ENCODE results near the gene PCA3. TPM values are rescaled to one million over a fixed set of nuclear protein-coding genes. Genes with fewer than 3 reads are reported as not detected.

Gene PCA3
- total RNA-seq, 2 experiments from 2014 or later = not detected

DNA sequence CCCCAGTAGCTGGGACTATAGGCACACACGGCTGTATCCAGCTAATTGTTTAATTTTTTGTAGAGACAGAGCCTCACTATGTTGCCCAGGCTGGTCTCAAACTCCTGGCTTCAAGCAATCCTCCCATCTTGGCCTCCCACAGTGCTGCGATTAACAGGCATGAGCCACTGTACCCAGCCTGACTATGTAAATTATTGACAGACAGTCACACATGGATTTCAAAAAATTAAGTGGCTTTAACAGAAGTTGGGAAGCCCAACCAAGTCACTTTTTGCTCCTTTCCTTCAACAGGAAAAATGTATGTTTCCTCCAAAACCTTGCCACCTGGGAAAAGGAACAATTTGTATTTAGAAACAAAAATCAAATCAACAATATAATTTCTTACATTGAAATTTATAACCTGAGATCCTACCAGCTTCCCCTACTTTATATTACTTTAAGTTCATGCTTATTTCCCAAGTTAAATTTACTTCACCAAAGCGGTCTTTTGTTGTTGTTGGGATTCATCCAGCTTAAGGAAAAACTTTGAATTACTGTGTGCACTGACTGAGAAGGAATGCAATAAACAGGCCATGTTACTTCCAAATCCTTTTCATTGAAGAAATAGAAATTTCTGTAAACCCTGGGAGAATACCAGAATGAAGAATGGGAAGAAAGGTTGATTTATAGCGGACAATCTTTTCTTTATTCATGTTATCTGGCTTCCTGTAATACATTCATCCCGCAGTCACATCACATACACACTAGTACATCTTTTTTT, 8.6 kb downstream of the PCA3 start:
- POLR2A ChIA-PET = no interaction called here
- no peaks in the 10 kb centered on the region for H3K36me3 Mint-ChIP-seq (ENCODE audit: low read depth)
- H3K4me3 Mint-ChIP-seq = no peak overlapping the region
- no peak overlapping the region for H3K27ac Mint-ChIP-seq
- no peaks in the 10 kb centered on the region for H3K9me3 Mint-ChIP-seq
- no peak for DNase-seq
- CTCF ChIA-PET = no interaction called here
- peaks cover 3% of the 10 kb centered on the region for H3K27me3 Mint-ChIP-seq
- H3K4me1 Mint-ChIP-seq = peaks cover 6% of the 10 kb centered on the region

DNA sequence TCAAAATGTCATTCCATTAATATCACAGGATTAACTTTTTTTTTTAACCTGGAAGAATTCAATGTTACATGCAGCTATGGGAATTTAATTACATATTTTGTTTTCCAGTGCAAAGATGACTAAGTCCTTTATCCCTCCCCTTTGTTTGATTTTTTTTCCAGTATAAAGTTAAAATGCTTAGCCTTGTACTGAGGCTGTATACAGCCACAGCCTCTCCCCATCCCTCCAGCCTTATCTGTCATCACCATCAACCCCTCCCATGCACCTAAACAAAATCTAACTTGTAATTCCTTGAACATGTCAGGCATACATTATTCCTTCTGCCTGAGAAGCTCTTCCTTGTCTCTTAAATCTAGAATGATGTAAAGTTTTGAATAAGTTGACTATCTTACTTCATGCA, 20.6 kb downstream of the PCA3 start:
- Mint-ChIP-seq H3K27ac (no peak overlapping the region), H3K27me3 (peaks cover 7% of the 10 kb centered on the region), H3K4me1 (no peaks in the 10 kb centered on the region), H3K36me3 (ENCODE audit: low read depth) (no peaks in the 10 kb centered on the region), H3K9me3 (no peaks in the 10 kb centered on the region), H3K4me3 (no peak overlapping the region)
- CTCF ChIA-PET = no interaction called here
- POLR2A ChIA-PET = no interaction called here
- no peak for DNase-seq

DNA sequence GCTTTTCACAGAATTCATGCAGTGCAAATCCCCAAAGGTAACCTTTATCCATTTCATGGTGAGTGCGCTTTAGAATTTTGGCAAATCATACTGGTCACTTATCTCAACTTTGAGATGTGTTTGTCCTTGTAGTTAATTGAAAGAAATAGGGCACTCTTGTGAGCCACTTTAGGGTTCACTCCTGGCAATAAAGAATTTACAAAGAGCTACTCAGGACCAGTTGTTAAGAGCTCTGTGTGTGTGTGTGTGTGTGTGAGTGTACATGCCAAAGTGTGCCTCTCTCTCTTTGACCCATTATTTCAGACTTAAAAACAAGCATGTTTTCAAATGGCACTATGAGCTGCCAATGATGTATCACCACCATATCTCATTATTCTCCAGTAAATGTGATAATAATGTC, 21.3 kb downstream of the PCA3 start:
- ChIA-PET POLR2A (no interaction called here), CTCF (no interaction called here)
- no peak for DNase-seq
- Mint-ChIP-seq H3K4me3 (no peak overlapping the region), H3K4me1 (no peaks in the 10 kb centered on the region), H3K27ac (no peak overlapping the region), H3K36me3 (ENCODE audit: low read depth) (no peaks in the 10 kb centered on the region), H3K27me3 (peaks cover 7% of the 10 kb centered on the region), H3K9me3 (no peaks in the 10 kb centered on the region)

DNA sequence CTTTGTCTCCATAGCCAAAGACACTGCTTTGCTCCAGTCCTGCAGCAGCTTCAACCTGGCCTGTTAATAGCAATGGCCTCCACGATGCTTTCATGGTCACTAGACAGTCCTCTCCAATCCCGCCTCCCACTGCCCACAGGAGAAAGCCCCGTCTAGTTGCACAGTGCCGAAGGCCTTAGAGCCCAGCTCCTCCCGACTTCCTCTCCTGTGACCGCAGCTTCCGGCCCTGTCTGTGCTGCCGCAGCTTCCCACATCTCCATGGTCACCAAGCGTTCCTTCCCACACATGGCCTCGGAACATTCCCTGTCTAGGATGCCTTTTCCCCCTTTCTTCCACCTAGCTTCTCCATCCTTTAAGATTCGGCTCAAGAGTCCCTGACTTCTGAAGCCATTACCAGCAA, 23.4 kb downstream of the PCA3 start:
- no peak for DNase-seq
- peaks cover 7% of the 10 kb centered on the region for H3K27me3 Mint-ChIP-seq
- POLR2A ChIA-PET = no interaction called here
- H3K4me3 Mint-ChIP-seq = no peak overlapping the region
- H3K36me3 Mint-ChIP-seq (ENCODE audit: low read depth) = no peaks in the 10 kb centered on the region
- CTCF ChIA-PET = interaction anchor here (0.9 kb wide), 1 partner anchor 41 kb away, joined by 6 read pairs; no protein-coding TSS in a partner anchor
- H3K27ac Mint-ChIP-seq = no peak overlapping the region
- no peaks in the 10 kb centered on the region for H3K9me3 Mint-ChIP-seq
- H3K4me1 Mint-ChIP-seq = no peaks in the 10 kb centered on the region

DNA sequence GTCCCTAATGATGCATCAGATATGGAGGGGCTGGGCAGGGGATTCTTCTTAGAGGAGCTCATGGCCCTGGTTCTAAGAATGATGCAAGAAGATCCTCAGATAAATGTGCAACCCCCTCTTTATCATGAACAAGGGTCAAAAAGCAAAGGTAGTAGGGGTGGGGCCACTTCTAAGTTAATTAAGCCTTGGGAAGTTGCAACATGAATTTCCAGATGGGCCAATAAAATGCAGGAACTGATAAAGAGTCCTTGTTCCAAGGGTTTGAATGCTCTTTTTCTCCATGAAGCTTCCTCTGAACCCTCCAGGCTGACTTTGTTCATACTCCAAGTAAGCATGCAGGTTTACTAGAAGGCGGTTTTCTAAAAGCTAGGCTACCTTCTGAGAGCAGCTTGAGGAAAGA, 25.6 kb downstream of the PCA3 start:
- CTCF ChIA-PET = no interaction called here
- DNase-seq = no peak
- Mint-ChIP-seq H3K9me3 (no peaks in the 10 kb centered on the region), H3K4me3 (no peak overlapping the region), H3K4me1 (no peaks in the 10 kb centered on the region), H3K36me3 (ENCODE audit: low read depth) (no peaks in the 10 kb centered on the region), H3K27me3 (peaks cover 7% of the 10 kb centered on the region), H3K27ac (no peak overlapping the region)
- POLR2A ChIA-PET = no interaction called here

DNA sequence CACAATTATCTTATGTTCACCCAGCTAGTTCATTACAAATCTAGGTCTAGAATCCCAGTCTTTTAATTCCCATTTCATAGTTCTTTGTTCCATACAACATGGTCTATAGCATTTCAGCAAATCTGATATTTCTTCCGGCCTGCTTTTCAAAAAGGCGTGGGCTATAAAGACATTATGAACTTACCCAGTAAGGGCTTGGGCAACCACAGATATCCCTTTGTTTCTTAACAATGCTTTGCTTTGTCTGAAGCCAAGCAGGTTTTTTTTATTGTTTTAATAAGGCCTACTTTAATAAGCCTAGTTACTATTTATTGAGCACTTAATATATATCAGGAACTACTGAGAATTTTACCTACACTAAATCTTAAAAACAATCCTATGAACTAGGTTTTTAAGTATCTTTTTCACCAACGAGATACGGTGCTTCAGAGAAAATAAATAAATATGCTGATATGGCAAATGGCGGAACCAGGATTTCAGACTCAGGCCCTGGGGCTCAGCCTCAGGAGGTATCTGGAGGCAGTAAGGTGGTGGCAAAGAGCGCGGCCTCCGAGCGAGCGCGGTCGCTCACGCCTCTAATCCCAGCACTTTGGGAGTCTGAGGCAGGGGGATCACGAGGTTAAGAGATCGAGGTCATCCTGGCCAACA, 29.7 kb downstream of the PCA3 start:
- DNase-seq = no peak
- Mint-ChIP-seq H3K4me3 (no peak overlapping the region), H3K27me3 (peaks cover 3% of the 10 kb centered on the region), H3K27ac (no peak overlapping the region), H3K36me3 (ENCODE audit: low read depth) (no peaks in the 10 kb centered on the region), H3K4me1 (no peaks in the 10 kb centered on the region), H3K9me3 (no peaks in the 10 kb centered on the region)
- POLR2A ChIA-PET = no interaction called here
- CTCF ChIA-PET = no interaction called here

DNA sequence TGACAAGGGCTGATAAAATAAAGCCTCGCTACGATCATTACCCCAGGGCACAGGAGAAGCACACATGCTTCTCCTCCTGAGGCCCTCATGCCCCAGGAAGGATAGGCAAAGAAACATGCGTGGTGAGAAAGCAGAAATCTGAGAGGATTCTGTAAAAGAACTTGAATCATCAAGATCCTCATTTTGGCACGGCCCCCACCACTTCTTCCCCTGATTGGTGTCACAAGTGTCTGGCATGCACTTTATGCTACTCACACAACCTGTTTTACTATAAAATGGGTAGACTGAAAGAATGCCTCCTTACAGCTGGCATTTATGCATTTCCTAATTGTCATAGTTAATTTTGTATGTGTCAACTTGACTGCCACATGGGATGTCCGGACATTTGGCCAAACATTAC, 32.1 kb downstream of the PCA3 start:
- CTCF ChIA-PET = no interaction called here
- Mint-ChIP-seq H3K27me3 (peaks cover 6% of the 10 kb centered on the region), H3K4me1 (no peaks in the 10 kb centered on the region)

DNA sequence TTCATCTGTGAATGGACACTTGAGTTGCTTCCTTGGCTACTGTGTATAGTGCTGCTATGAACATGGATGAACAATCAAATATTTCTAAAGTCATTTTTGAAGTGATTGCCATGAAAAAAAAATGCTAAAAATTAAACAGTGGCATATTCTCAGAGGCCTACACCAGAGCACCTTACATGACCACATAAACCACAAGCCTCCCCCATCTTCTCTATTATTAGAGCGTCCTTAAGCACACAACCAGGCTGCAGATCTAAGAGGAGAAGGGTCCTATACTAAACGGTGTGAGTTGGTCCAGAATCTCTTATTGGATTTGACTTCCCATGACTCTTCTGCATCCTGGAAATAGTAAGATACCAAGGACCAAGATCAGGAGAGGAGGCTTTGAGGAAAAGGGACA, 34.3 kb downstream of the PCA3 start:
- Mint-ChIP-seq H3K27me3 (peaks cover 6% of the 10 kb centered on the region), H3K9me3 (no peaks in the 10 kb centered on the region), H3K4me3 (no peak overlapping the region), H3K4me1 (no peaks in the 10 kb centered on the region), H3K36me3 (ENCODE audit: low read depth) (no peaks in the 10 kb centered on the region), H3K27ac (no peak overlapping the region)
- CTCF ChIA-PET = no interaction called here
- POLR2A ChIA-PET = no interaction called here
- no peak for DNase-seq

More for the DNA sequence above, 32.1 kb downstream of the PCA3 start:
- no peak for DNase-seq
- Mint-ChIP-seq H3K9me3 (no peaks in the 10 kb centered on the region), H3K4me3 (no peak overlapping the region), H3K36me3 (ENCODE audit: low read depth) (no peaks in the 10 kb centered on the region), H3K27ac (no peak overlapping the region)
- POLR2A ChIA-PET = no interaction called here

DNA sequence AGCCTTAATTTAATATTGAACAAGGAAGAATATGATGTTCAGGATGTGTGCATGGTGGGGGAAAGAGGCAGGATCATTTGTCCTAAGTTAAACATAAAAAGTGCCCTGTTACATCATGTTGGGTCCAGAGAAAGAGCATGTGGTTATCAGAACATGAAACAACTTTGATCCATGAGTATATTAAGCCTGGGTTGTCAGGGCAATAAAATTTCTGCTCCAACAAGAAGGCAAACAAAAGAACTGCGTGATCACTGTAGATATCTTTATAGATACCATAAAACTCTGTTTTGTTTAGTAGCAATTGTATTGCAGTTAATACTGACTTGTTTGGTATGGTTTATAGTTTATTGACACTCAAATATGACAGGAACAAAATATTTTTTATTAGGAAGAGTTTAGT, 35.2 kb downstream of the PCA3 start:
- no peak overlapping the region for H3K4me3 Mint-ChIP-seq
- H3K4me1 Mint-ChIP-seq = no peaks in the 10 kb centered on the region
- ChIA-PET CTCF (no interaction called here), POLR2A (no interaction called here)
- H3K36me3 Mint-ChIP-seq (ENCODE audit: low read depth) = no peaks in the 10 kb centered on the region
- no peaks in the 10 kb centered on the region for H3K9me3 Mint-ChIP-seq
- H3K27me3 Mint-ChIP-seq = peaks cover 6% of the 10 kb centered on the region
- DNase-seq = no peak
- H3K27ac Mint-ChIP-seq = no peak overlapping the region

DNA sequence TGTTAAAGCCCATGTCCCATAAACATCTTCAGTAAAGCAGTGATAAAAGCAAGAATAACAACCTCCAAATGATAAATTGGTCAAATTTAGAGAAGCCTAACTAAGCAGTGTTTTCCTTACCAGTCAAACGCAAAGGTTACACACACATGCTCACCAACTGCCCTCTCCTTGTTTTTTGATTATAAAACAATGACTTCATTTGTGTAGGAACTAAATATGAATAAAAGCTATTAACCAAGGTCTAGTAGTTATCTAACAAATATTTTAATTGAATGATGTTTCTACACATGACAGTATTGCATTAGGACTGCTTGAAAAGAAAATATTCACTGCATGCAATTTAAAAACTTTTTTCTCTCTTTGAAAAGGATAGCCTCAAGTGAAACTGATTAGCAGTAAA, 36.7 kb downstream of the PCA3 start:
- no peak overlapping the region for H3K4me3 Mint-ChIP-seq

DNA sequence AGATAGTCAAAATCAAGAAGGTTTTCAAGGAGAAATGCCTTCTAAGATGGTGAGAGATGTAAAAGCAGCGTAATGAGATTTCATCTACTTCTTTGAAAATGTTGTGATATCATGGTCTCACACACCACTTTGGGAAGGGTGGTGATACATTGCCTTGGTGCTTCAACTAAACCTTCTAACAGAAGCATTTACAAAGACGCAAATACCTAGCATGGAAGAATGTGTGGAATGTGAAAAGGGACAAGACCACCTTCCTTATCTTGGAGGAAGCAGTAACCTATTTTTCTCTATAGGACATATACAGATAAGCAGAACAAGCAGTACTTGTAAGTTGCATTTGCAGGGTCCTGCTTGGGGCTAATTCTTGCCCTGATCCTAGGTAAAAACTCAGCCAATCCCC, 38.8 kb downstream of the PCA3 start:
- Mint-ChIP-seq H3K27me3 (peaks cover 3% of the 10 kb centered on the region), H3K4me1 (no peaks in the 10 kb centered on the region), H3K4me3 (no peak overlapping the region), H3K36me3 (ENCODE audit: low read depth) (no peaks in the 10 kb centered on the region), H3K9me3 (no peaks in the 10 kb centered on the region), H3K27ac (no peak overlapping the region)
- ChIA-PET CTCF (no interaction called here), POLR2A (no interaction called here)
- DNase-seq = no peak

More for the DNA sequence above, 36.7 kb downstream of the PCA3 start:
- H3K27me3 Mint-ChIP-seq = peaks cover 6% of the 10 kb centered on the region
- no peak for DNase-seq
- no peaks in the 10 kb centered on the region for H3K4me1 Mint-ChIP-seq
- no peaks in the 10 kb centered on the region for H3K9me3 Mint-ChIP-seq
- ChIA-PET CTCF (no interaction called here), POLR2A (no interaction called here)
- H3K36me3 Mint-ChIP-seq (ENCODE audit: low read depth) = no peaks in the 10 kb centered on the region
- H3K27ac Mint-ChIP-seq = no peak overlapping the region

DNA sequence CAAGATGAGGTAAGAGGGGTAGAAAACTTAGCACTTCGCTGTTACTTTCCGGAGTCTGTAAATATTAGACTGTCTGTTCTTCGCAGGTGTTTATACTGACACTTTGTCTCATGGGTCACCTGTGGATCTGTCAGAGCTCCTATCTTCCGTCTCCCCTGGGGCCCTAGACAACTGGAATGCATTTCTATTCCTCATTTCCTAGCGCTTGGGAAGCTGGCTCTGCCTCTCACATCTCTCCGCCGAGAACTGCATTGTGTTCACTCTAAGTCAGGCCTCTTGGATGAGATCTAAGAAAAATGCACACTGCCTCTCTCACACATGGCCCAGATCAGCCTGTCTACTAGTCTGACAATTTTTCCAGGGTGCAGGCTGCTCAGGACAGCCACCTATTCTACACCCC, 39.5 kb downstream of the PCA3 start:
- Mint-ChIP-seq H3K36me3 (ENCODE audit: low read depth) (no peaks in the 10 kb centered on the region), H3K4me3 (no peak overlapping the region), H3K27ac (no peak overlapping the region), H3K9me3 (no peaks in the 10 kb centered on the region), H3K27me3 (peaks cover 3% of the 10 kb centered on the region), H3K4me1 (no peaks in the 10 kb centered on the region)
- ChIA-PET POLR2A (no interaction called here), CTCF (no interaction called here)
- no peak for DNase-seq

DNA sequence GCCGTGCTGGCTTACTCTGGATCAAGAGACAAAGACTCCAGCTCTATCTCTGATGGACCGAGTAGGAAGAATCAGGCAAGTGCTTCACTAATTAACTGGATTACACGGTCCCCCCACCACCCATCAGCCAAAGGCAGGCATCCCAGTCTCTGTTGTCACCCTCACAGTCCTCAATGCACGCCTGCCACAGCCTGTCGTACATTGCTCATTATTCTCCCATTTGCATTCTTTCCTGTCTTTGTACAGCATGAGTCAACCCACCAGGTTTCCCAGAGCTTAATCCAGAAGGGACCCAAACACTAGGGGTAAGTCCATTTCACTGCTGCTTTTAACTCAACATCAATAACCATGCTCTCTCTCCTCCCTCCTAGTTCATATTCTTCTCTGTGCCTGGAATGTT, 44.4 kb downstream of the PCA3 start:
- DNase-seq = no peak
- H3K36me3 Mint-ChIP-seq (ENCODE audit: low read depth) = no peaks in the 10 kb centered on the region
- no peak overlapping the region for H3K27ac Mint-ChIP-seq
- H3K4me3 Mint-ChIP-seq = no peak overlapping the region
- ChIA-PET CTCF (interaction anchor here (1.6 kb wide), 1 partner anchor 12 kb away, joined by 4 read pairs; no protein-coding TSS in a partner anchor), POLR2A (no interaction called here)
- no peaks in the 10 kb centered on the region for H3K4me1 Mint-ChIP-seq
- no peaks in the 10 kb centered on the region for H3K9me3 Mint-ChIP-seq
- peaks cover 8% of the 10 kb centered on the region for H3K27me3 Mint-ChIP-seq

DNA sequence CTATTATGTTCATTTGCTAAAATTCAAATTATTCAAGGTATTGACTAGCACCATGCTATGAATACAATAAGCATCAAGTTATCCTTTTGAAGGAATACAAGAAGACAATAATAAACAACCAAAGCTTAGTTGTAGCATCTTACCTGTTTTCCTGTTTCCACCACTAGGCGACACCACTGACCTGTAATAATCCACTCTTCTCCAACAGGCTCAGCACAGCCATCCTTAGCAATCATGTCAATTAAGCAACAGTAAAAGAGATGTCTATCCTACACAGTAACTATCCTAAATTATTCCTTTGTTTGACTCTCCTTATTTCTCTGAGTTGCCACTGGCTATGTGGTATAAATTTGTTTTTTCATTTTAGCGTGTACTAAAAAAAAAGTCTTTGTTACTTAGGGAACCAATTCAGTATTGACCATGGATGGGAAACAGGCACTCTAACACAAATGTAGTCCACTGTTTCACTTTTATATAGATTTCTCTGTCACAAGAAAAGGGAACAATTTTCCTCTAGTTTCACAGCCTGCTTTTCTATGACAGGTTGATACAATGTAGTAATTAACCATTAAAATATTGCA, 46.2 kb downstream of the PCA3 start:
- ChIA-PET CTCF (no interaction called here), POLR2A (no interaction called here)
- peak; percentile 44 for DNase-seq
- H3K27ac Mint-ChIP-seq = no peak overlapping the region
- H3K36me3 Mint-ChIP-seq (ENCODE audit: low read depth) = no peaks in the 10 kb centered on the region
- no peak overlapping the region for H3K4me3 Mint-ChIP-seq
- H3K27me3 Mint-ChIP-seq = peaks cover 8% of the 10 kb centered on the region
- H3K4me1 Mint-ChIP-seq = no peaks in the 10 kb centered on the region
- no peaks in the 10 kb centered on the region for H3K9me3 Mint-ChIP-seq
